Embryonic facial prominence (tissue), 1 donor: Measurements from ENCODE around the gene CPLX3.

Source experiments
- DNase-seq: peaks from one replicate; pipeline ENCODE4 v3.0.0-alpha.2; 2016; ENCODE audit errors: extremely low spot score

The CPLX3 gene

DNA sequence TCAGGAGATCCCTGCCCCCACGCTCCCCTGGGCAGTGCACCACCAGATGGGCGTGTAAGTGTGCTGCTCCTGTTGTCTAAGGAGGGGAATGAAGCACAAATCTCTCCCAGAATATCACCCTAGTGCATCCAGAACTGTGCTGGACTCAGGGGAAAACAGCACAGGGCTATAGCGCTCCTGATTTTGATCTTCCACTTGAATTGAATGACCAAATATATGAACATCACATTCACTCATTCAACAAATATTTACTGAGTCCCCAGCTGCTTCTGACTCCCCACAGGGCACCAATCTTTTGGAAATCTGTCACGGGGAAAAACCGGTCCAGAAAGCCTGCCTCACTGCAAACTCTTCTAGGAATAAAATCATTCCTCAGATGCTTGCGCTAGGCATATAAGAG is 2.4 kb downstream of the CPLX3 start:
- DNase-seq = no peak

DNA sequence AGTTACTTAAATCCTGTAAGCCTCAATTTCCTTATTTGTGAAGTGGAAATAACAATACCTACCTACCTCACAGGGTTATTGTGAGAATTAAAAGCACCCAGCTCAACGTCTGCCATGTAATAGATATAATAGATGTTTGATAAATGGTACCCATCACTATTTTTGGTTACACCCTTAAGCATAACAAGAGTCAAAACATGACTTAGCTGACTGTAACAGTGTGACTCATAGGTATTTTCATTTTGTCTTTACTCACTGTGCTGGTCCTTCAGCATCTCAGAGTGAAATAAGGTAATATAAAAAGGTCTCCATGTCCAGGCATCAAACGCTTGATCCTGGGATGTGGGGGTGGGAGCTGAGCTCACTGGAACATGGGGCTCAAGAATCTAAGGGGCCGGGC is 3.1 kb downstream of the CPLX3 start:
- DNase-seq = no peak

DNA sequence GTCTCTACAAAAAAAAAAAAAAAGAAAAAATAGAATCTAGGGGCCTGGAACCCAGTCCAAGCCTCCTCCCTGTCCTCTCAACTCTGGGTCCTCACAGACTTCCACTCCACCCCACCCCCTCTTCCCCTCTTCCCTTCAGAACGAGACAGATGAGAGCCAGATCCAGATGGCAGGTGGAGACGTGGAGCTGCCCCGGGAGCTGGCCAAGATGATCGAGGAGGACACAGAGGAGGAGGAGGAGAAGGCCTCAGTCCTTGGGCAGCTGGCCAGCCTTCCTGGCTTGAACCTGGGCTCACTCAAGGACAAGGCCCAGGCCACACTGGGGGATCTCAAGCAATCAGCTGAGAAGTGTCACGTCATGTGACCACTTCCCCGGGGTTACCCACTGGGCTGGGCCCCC is 3.6 kb downstream of the CPLX3 start:
- no peak for DNase-seq

DNA sequence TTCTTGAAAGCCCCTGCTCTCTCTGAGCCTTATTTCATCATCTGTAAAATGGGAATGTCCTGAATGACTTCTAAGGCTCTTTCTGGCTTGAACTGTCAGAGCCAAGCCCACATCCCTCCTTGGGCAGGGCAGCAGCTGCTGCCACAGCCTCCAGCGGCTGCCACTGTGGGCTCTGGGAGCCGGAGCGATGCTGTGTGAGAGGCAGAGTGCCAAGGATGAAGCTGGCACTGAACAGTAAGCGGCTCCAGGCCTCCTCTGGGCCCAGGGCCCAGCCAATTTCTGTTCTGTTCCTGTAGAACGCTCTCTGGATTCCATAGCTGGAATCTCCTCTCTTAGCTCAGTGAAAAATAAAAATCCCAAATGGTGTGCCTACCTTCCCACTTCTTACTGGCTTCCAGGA is 4.4 kb downstream of the CPLX3 start:
- DNase-seq = no peak

DNA sequence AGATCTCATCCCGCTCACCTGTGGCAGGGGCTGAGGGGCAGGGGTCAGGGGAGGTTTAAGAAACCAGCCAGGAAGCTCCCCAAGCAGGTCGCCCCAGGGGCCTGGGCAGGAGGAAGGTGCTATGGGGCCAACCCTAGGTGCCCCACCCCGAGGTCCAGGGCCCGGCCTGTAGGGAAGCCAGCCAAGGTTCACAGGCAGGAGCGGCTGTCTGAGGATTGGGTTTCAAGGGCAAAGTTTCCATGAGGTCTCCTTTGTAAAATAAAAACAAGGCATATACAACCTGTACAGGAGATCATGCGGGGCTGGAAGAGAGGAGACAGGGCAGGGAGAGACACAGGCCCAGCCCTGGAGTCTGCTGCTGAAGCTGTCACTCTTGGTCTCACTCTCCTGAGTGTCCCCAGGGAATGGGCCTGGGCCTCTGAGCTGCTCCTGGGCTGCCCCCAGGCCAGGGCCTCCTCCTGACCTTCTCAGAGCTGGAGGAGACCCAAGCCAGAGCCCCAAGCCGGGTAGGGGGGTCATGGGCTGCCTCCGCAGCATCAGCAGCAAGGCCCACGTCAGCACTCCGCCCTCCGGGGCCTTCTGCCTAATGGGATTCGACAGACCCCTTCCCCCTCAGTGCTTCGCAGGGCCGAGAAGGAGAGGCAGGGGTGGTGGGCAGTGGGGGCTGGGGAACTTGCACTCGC is 5.5 kb downstream of the CPLX3 start:
- no peak for DNase-seq

DNA sequence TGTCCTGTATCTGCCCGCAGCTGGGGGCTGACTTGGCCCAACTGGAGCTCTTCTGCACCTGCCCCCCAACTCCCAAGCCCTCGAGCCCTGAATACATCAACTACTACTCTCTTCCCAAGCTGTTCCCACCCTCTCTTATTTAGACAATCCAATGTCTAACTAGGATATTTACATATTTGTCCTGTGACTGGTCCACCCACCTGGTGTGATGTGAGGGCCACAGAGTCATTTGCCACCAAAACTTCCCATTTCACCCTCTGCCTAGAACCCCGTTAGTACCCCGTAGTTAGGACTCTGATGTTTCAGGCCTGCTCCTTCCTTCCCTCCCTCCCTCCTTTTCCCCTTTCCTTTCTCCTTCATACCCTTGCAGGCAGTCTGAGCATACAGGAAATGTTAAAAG is 6.4 kb downstream of the CPLX3 start:
- no peak for DNase-seq

DNA sequence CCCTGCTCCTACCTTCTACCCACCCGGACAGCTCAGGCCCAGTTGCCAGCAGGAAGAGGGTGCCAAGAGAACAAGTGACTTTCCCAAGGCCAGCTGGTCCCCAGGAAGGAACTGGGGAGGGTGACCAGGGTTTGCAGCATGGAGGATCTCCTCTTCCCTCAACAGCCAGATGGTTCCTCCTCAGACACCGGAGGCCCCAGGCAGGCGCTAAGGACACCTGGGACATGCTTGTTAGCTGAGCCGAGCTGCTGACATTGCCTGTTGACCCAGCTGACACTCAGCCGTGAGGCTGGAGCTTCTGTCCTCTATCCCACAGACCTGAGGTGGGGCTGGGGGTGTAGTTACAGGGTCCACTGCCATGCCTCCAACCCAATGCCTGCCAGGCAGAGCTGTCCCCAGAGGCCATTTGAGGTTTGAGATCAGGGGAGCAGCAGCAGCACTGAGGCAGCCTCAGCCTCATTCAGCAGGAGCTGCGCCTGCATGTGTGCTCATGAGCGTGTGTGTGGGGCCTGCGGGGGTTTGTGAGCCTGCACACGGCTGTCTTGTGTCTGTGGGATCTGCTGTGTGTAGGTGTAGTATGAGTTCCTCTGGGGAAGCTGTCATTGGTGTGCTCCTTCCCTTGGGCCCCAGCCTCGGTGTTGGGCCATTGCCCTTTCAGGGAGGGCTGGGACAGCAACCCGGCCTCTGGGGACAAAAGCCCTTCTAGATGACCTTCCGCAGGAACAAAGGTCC is 7.1 kb downstream of the CPLX3 start:
- no peak for DNase-seq

DNA sequence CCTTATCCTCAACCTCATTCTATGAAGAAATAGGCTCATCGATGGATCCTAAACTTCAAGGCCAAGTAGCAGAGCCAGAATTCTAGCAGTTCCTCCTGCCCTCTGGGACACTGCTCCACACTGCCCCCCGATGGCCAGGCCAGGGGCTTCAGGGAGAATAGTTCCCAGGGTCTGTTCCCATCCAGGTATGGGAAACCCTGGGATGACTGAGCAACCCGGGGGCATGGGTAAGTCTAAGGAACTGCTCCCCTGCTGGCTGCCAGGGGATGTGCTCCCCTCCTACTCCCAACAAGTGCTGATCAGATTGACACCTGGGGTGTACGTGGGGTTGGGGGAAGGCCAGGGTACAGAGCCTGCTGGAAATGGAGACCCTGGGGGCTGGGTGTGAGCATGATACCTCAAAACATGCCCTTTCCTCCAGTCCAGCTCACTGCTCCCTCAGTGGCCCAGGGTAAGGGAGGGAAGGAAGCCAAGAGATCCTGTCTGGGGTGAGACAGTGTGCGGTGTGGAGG is 8.9 kb downstream of the CPLX3 start:
- no peak for DNase-seq

DNA sequence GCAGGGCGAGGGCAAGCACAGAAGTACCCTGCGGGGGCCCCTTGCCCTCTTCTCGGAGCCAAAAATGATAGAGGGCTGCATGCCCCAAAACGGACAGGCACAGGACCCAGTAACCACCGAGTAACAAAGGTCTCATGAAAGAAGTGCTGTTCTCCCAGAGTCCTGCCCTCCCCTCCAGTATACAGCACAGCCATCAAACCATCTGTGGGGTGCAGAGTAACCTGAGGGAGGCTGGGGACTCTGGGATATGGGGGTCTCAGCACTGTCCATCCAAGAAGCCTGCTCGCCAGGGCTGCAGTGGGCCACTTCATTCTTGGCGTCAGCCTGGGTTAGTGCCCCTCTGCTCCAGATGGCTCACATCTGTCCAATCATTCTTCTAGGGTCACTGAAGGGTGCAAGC is 10.4 kb downstream of the CPLX3 start:
- no peak for DNase-seq

DNA sequence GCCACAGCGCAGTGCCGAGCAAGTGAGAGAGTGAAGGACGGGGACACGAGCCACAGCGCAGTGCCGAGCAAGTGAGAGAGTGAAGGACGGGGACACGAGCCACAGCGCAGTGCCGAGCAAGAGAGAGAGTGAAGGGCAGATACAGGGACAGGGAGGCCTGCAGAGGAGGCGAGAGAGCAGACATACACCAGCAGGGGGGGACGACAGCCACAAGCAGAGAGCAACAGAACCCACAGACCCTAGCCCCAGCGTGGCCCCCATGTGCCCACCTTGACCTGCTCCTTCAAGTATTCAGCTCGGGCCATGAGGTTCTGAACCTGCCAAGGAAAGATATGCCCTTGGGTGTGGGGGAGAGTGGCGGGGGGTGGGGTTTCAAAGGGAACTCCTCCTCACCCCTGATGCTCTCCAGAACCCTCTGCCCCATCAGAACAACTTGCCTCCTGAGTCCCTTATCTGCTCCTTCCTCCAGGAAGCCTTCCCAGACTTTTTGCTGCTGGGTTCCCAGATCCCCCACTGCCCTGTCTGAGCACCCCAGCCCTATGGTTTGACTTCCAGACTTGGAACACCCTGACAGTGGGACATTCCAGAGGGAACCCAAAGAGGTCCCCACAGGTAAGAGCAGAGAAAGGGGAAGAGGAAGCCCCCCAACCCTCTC is 11.2 kb downstream of the CPLX3 start:
- DNase-seq = no peak

DNA sequence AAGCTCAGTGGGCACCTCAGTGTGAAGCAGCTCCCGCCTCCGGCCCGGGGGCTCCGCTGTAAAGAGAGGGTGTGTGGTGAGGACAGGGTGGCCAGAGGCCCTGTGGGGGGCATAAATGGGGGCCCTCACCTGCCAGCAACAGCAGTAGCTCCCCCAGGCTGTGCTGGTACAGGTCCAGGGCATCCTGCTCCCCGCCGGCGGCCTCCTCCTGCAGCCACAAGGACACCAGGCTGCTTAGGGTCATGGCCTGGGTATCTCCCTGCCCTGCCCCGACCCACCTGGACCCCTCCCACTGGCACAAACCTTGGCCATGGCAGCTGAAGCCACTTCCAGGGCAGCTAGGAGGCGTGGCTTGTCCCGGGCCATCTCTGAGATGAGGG is 11.7 kb downstream of the CPLX3 start:
- DNase-seq = no peak

DNA sequence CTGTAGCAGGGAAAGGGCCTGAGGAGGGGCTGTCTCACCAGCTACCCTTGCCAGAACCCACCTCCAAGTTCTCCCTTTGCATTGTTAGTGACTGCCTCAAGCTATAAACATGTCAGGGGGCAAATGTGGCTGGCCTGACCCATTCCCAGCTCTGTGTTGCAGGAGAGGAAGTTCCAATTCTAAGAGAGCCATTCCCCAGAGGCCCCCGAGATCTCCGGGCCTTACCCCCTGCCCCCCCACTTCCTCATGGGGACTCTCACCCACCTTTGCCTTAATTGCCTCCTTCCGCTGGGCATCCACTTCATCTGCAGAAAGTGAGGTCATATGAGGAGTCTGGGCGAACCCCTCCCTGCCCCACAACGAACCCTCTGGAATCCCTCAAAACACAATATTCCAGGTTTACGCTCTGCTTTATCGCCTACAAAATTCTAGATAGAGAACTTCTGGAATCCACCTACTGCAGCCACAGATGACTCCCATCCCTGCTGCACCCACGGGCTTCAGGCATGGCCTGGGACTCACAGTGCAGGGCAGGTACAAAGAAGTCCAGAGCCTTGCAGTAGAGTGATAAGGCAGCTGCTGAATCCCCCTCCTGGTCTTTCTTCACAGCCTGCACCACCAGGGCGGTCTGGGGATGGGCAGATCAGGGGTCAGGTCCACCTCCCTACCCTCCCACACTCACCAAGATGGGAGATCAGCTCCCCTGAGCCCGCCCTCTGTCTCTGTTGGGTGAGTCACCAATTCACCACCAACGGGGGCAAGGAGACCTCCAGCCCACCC is 12.5 kb downstream of the CPLX3 start:
- no peak for DNase-seq

DNA sequence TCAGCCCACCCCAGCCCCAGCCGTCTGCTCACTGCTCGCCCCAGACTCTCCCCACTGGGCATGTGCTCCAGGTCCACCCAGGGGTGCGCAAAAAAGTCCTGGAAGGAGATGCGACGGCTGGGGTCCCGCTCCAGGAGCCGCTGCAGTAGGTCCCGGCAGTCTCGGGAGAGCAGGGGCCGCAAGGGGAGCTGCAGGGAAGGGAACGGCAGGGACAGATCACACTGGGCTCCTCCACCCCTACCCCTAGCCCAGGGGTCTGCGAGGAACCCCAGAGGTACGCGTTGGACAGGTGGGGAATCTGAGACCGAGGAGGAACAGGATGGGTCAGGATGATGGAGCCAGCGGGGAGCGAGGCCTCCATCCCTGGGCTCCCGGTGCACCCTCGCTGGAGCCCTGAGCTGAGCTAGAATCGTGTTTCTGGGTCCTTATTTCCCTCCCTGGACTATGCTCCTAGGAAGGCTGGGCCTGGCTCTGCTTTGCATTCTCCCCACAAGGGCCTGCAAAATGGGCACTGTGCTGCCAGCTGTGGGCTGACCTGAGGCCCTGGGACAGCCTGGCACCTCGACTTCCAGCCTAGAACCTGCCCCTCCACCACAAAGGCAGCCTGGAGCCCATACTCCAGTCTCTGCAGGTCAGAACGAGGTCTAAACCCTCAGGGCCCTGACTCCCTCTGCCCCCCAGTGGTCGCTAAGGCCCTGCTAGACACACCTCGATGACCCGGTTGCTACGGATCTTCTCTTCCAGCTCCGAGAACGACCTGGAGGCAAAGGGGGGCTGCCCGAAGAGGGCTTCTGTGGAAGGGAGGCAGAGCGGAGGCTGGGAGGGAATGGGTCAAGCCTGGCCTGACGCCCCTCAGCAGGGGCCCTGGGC is 13.3 kb downstream of the CPLX3 start:
- DNase-seq = no peak

DNA sequence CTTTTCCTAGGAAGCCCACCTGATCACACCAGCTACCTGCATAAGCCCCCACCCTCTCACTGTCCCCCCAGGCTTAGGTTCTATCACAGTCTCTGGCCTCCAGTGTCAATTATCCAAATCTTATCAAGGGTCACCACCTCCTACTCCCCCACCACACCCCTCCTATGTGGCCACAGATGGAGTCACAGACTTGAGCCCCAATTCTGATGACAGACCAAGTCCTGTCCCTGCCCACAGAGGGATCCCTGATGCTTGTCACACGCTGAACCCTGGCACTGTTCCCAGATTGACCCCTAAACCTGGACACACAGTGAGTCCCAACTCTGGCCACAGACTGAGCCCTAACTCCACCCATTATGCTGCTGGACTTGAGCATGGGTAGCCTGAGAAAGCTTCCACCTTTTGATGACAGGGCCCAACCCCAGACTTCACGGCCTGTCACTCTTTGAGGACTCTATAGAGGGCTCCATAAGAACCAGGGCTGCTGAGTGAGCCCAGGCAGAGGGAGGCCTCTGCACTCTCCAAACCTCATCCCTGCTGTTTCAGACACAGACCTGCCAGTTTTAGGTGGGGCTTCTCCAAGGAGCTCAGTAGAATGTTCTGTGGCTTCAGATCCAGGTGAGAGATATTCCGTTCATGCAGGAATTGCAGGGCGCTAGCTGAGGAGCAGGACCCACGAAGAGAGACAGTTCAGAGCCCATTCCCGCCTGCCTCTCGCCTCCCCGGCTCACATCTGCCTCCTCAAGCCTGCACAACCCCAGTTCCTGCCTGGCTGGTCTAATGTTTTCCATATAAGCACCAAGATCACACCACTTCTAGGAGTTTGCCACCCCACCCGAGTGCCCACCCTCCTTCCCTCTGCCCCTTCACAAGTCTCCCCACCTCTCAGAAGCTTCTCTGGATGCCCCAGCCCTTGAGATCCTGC is 14.7 kb downstream of the CPLX3 start:
- DNase-seq = no peak

DNA sequence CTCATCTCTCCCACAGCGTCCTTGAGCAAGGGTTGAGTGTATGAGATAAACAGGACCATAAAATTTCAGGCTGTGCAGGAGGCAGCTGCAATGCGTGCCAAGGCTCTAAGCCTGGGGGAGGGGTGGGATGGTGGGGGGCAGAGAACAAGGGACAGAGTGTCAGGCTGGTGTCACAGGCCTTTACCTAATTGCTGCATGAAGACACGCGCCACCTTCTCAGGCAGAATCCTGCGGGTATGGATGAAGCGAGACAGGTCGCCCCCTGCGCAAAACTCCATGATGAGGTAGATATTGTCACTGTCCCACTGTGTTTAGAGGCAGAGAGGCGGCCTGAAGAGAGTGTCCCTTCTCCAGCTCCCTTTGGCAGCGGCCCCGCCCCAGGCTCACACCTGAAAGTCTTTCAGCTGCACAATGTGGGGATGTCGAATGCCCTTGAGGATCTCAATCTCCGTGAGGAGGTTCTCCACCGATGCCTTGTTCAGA is 15.5 kb downstream of the CPLX3 start:
- DNase-seq = no peak

DNA sequence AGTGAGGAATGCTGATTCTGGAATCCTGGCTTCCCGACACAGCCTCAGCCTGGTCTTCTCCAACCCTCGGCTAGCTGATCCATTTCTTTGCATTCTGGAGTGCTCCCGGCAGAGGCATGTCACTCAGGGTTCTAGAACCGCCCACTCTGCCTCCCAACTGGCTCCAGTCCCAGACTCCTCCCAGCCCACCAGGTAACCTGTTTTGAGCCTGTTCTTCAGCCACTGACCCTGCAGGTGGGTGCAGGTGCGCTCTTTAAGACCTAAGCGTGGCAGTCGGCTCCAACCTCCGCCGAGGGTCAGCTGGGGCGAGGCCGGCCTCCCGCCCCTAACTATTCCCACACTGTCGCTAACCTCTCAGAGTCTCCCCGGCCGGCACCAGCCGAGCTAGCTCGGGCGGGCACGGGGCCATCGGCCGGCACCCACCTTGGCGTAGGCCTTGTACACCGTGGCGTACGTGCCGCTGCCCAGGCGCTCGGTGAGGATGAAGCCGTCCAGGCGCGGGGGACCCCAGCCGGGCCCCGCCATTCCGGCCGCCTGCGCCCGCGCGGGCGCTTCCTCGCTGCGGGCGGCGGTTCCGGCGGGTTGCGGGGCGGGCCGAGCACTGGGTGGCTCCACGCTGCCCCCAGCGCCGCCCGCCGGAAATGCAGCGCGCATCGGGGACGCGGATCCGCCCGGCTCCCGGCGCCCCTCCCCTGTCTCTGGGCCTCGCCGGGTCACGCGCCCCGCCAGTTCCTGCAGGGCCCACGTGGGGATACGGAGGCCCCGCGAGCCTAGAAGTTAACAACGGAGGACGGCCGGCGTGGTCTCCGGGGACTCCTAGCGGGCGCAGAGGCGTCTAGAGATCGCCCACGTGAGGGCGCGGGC is 16.4 kb downstream of the CPLX3 start, which contains the start of gene ULK3:
ULK3 (minus strand) TSS at position 576 of the 864 bp plus-strand sequence; CDS start at position 525, 51 bp downstream.
- peak; percentile 71 for DNase-seq

DNA sequence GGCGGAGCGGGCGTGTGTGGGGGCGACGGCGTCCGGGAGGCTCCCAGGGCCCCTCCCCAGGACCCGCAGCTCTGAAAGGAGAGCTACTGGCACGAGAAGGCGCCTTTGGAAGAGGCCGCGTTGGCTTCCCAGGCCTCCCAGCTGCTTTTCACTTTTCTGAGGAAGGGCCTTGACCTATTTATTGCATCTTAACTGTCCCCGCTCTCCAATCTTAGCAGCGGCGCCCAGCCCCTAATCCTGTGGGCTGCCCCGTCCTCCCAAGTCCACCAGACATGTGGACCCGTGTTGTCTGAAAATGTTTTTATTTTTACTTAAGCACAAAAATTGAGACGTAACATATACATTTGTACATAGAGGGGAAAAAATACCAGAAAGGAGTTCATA is 17.0 kb downstream of the CPLX3 start:
- DNase-seq = no peak

DNA sequence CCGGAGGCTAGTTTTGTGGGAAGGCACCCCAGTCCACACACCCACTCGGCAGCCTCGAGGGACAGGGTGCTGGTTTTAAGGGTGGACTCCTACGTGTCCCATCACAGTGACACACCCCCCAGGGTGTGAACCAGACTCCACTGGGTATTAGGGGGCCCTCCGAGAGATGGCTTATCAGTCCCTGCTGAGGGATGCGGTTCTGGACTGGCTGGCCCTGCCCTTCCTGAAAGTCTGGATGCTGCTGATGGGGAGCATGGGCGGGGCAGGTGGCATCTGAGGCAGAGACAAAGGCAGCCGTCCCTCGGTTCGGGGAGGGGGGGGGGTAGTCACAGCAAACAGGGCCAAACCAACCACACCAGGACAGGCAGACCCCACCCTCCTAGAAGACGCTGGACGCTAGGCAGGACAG is 17.5 kb downstream of the CPLX3 start:
- DNase-seq = no peak
